GM11168 (cell line): ENCODE results near the gene ITGAL.
"Not testable (repeated sequence)": the region's sequence is repeated elsewhere in the genome, so short reads cannot be mapped to it uniquely, and the experiment has no call there.

Source experiments
- in situ Hi-C: fragments of 300-500 bp; cut with MboI; formaldehyde crosslinking; loops from one replicate; pipeline ENCODE4 v1.12.0; 2022; ENCODE audit warnings: low sequenced_read_pairs; ENCODE audit not compliant: unreplicated experiment

The ITGAL gene

GRCh38 chr16:30457256-30457655 lies 15.3 kb upstream of the ITGAL start:
- in situ Hi-C loops: no loop called here

- in situ Hi-C loops: no loop called here
Measured at GRCh38 chr16:30457743-30458560, 14.6 kb upstream of the ITGAL start.

GRCh38 chr16:30458561-30459394 lies 13.8 kb upstream of the ITGAL start:
- in situ Hi-C loops: no loop called here

- in situ Hi-C loops: no loop called here
Measured at GRCh38 chr16:30459456-30459855, 13.1 kb upstream of the ITGAL start.

- in situ Hi-C loops: not testable (repeated sequence)
Measured at GRCh38 chr16:30461426-30461825, 11.1 kb upstream of the ITGAL start.

GRCh38 chr16:30464078-30464477 lies 8.5 kb upstream of the ITGAL start:
- in situ Hi-C loops: no loop called here

- in situ Hi-C loops: no loop called here
Measured at GRCh38 chr16:30470170-30470512, 2.4 kb upstream of the ITGAL start.

- in situ Hi-C loops: no loop called here
Measured at GRCh38 chr16:30470632-30470995, 1.9 kb upstream of the ITGAL start.

GRCh38 chr16:30473231-30474073 lies 910 bp downstream of the ITGAL start:
- in situ Hi-C loops: no loop called here

GRCh38 chr16:30474074-30474452 lies 1.5 kb downstream of the ITGAL start:
- in situ Hi-C loops: no loop called here

- in situ Hi-C loops: no loop called here
Measured at GRCh38 chr16:30474684-30475083, 2.1 kb downstream of the ITGAL start.

GRCh38 chr16:30476991-30477390 lies 4.4 kb downstream of the ITGAL start:
- in situ Hi-C loops: no loop called here

- in situ Hi-C loops: not testable (repeated sequence)
Measured at GRCh38 chr16:30477773-30478172, 5.2 kb downstream of the ITGAL start.

- in situ Hi-C loops: no loop called here
Measured at GRCh38 chr16:30478766-30479478, 6.4 kb downstream of the ITGAL start.

- in situ Hi-C loops: no loop called here
Measured at GRCh38 chr16:30481381-30481780, 8.8 kb downstream of the ITGAL start.

GRCh38 chr16:30482366-30482765 lies 9.8 kb downstream of the ITGAL start:
- in situ Hi-C loops: no loop called here

GRCh38 chr16:30484887-30485286 lies 12.3 kb downstream of the ITGAL start:
- in situ Hi-C loops: no loop called here

- in situ Hi-C loops: no loop called here
Measured at GRCh38 chr16:30485818-30486436, 13.4 kb downstream of the ITGAL start.

GRCh38 chr16:30488764-30489605 lies 16.4 kb downstream of the ITGAL start:
- in situ Hi-C loops: no loop called here
